H54 (cell line): ENCODE measurements around the gene PTGDS.
A peak's percentile ranks its signal among the peaks of the same experiment; 100 is the strongest.

ENCODE experiments used
- DNase-seq: peaks from one replicate; pipeline ENCODE4 v3.0.0; 2011; ENCODE audit warnings: low spot score, mixed read lengths; ENCODE audit not compliant: insufficient read length
- FAIRE-seq: peaks from 3 replicates; lab custom pipeline; 2011; peaks lifted over from hg19 to GRCh38; lab: Jason Lieb, UNC
- POLR2A ChIP-seq: IDR thresholded peaks from 2 replicates; pipeline ENCODE4 v1.6.1; 2011; ENCODE audit warnings: low read depth, mild to moderate bottlenecking, low read length

PTGDS gene

DNA sequence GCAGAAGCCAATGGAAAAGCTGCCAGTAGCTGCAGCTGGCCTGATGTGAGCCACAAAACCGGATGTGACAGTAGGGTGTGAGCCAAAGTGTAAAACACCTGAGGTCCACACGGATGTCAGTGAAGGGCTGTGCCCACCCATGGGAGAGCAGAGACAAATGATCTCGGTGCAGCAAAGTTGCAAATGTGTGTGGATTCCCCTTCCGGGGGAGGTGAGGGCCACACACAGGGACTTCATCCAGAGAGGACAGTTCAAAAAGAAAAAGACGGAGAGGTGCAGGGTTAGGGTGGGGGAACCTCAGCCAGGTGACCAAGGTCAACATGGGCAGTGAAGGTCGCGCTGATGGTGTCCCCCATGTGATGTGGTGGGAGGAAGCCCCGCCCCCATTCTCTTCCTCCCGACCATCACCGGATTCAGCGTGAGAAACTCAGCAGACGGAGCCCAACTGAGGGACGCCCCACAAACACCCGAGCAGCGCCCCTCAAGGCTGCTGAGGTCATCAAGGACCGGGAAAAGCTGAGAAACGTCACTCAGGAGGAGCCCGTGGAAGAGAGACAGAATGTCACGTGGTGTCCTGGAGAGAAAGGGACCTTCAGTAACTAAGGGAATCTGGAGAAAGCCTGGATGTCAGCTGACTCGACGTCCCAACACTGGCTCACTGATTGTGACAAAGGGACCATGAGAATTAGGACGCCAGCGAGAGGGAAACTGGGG lies 11.4 kb upstream of the PTGDS start:
- no peak for TF ChIP-seq POLR2A
- FAIRE-seq: no peak
- DNase-seq: no peak

GRCh38 chr9:136968333-136969127 lies 8.8 kb upstream of the PTGDS start:
- DNase-seq: no peak
- no peak for TF ChIP-seq POLR2A
- FAIRE-seq: no peak

DNA sequence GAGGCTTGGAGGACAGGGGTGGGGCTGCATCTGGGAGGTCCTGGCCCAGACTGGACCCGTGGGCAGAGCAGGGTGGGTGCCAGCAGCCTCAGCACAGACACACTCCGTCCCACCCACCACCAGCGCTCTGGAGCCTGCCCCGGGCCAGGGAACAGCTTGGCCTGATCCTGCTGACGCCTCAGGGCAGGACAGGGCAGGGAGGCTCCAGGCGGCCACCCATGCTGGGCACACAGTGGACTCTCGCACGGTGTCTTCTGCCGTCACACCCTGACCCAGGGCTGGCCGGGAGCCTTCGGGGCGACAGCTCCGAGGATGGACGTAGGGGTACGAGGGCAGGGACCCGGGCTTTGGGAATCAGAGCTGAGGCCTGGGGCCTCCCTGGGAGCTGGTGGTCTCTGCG lies 8.2 kb upstream of the PTGDS start:
- FAIRE-seq (no peak), DNase-seq (no peak)
- TF ChIP-seq POLR2A: no peak

DNA sequence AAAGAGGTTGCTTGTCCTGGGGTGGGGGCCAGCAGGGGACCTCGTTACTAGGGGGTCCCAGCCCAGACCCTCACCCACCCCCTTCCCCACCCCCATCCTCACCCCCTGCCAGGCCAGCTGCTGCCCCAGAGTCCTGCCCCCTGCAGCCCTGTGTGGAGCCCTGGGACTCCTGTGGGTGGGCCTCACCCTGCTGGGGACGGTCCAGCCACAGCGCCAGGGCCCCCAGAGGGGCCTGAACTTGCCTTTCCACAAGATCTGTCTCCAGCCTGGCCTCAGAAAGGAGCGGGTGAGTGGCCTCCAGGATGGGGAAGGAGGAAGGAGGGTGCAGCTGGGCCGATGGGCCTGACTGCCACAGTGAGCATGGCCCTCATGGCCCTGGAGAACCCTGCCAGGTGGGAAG lies 7.5 kb upstream of the PTGDS start:
- DNase-seq (no peak), FAIRE-seq (no peak)
- TF ChIP-seq POLR2A: no peak

- FAIRE-seq: no peak
- DNase-seq: no peak
- no peak for TF ChIP-seq POLR2A
Measured at GRCh38 chr9:136970361-136970760, 6.9 kb upstream of the PTGDS start.

- DNase-seq: no peak
- FAIRE-seq: no peak
- TF ChIP-seq POLR2A: no peak
Measured at GRCh38 chr9:136971746-136972145, 5.6 kb upstream of the PTGDS start.

- DNase-seq: no peak
- no peak for TF ChIP-seq POLR2A
- FAIRE-seq: no peak
Measured at GRCh38 chr9:136972335-136972734, 5.0 kb upstream of the PTGDS start.

DNA sequence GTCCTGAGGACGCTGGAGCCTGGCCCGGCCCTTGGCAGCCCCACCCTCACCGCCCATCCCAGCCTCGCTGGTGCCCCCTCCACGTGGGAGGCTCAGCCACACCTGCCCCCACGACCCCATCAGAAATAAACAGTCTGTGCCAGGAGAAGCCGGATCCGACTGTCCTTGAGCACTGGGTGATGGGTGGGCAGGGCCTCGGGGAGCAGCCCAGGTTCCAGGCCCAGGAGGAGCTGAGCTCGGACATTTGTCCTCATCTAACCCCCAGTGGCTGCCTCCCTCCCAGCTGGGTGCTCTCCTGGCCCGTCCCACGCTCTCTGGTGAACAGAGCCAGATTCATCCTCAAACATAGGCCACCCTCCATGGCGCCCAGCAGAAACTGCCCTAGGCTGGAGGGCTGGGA lies 4.6 kb upstream of the PTGDS start:
- TF ChIP-seq POLR2A: no peak
- no peak for DNase-seq
- no peak for FAIRE-seq

GRCh38 chr9:136973618-136974617 lies 3.4 kb upstream of the PTGDS start:
- FAIRE-seq (no peak), DNase-seq (no peak)
- no peak for TF ChIP-seq POLR2A

DNA sequence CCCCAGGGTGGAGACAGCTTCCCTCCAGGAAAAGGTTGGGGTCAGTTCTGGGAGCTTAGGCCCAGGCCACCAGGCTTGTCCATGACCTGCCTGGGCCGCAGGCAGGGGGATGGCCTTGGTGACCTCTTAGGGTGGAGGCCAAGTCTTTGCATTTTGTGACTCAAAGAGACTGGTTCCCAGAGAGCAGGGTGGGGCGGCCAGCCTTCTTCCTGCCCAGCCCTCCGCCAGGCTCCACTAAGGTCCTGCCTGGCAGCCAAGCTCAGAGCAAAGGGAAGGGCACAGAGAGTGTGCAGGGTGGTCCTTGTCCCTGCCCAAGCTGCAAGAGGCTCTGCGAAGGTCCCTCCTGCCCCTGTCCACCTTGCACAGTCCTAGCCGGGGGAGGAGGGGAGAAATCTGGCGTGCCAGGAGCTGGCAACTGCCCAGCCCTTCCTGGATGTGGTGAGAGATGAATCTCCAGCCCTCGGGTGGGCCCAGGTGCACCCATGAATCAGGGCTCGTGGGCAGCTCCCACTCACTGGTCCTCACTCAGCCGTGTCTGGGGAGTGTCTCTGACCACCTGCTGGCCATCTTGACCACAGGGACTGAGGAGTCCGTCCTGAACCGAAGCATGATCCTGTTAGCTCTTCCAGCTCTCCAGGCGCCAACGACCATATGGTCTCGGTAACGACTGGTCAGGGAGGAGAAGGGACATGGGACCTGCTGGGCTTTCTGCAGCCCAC lies 2.3 kb upstream of the PTGDS start:
- peak; percentile 82 for DNase-seq
- no peak for TF ChIP-seq POLR2A

DNA sequence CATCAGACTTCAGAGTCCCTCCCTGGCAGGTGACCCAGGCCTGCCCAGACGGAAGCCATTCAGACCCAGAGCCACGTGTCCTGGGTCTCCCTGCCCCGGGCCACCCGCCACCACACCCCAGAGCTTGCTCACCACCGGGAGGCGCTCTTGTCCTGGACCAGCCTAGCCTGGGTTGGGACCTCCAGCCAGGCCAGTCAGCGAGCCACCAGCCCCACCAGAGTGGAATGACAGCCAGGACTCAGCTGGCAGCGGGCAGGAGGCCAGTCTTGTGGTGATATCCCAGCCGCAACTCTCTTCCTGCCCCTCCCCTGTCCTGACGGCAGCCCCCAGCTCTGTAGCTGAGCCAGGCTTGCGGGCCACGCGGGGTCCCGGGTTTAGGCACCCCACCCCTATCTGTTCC lies 1.7 kb upstream of the PTGDS start:
- no peak for TF ChIP-seq POLR2A
- DNase-seq (no peak), FAIRE-seq (no peak)

More for the DNA sequence above, 2.3 kb upstream of the PTGDS start:
- no peak for FAIRE-seq

DNA sequence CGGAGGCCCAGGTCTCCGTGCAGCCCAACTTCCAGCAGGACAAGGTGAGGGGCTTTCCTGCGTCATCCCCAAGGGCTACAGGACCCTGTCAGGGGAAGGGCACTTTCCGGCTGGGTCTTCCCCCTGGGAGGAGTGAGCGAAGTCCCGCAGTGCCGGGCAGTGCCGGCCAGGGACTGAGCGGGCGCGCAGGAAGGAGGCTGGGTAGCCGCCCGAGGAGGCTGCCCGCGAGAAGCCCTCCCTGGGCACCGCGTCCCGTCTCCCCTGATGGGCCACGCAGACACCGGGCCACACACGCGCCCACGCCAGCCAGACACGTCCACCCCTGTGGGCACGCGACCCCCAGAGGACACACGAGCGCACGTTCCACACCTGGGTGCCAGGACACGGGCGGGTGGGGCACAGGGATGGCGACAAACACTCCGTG lies 357 bp downstream of the PTGDS start:
- TF ChIP-seq POLR2A: no peak
- no peak for DNase-seq
- no peak for FAIRE-seq
